Neuronal stem cell (in vitro differentiated cells): ENCODE results near the gene MYO5C.

Source experiments
- DNase-seq: peaks from one replicate; pipeline ENCODE4 v3.0.0-alpha.2; 2013; ENCODE audit warnings: low spot score
- H2AFZ ChIP-seq: one replicate; pipeline ENCODE4 v1.6.1; 2013; ENCODE audit warnings: mild to moderate bottlenecking, low read length, inconsistent platforms
- H2AK5ac ChIP-seq: 2 replicates; pipeline ENCODE4 v1.6.1; 2013; ENCODE audit warnings: low read depth, mild to moderate bottlenecking, inconsistent platforms, low read length, moderate library complexity, mixed read lengths
- H2BK120ac ChIP-seq: 2 replicates; pipeline ENCODE4 v1.6.1; 2013; ENCODE audit warnings: low read depth, mild to moderate bottlenecking, inconsistent platforms, low read length, moderate library complexity, mixed read lengths
- H2BK12ac ChIP-seq: one replicate; pipeline ENCODE4 v1.6.1; 2013; ENCODE audit warnings: low read length, inconsistent platforms
- H2BK15ac ChIP-seq: 2 replicates; pipeline ENCODE4 v1.6.1; 2013; ENCODE audit warnings: mild to moderate bottlenecking, low read length, inconsistent platforms, mixed read lengths
- H2BK5ac ChIP-seq: one replicate; pipeline ENCODE4 v1.6.1; 2013; ENCODE audit warnings: inconsistent platforms, mild to moderate bottlenecking, low read length, moderate library complexity
- H3K14ac ChIP-seq: one replicate; pipeline ENCODE4 v1.6.1; 2013; ENCODE audit warnings: low read length, inconsistent platforms
- H3K18ac ChIP-seq: 2 replicates; pipeline ENCODE4 v1.6.1; 2013; ENCODE audit warnings: low read length, inconsistent platforms
- H3K23ac ChIP-seq: 2 replicates; pipeline ENCODE4 v1.6.1; 2013; ENCODE audit warnings: low read depth, mild to moderate bottlenecking, mixed read lengths, low read length, inconsistent platforms; ENCODE audit not compliant: poor library complexity
- H3K27ac ChIP-seq: replicated peaks from 3 replicates; pipeline ENCODE4 v1.5.1; 2013; ENCODE audit warnings: low read length, inconsistent platforms
- H3K27me3 ChIP-seq, 3 experiments: 2 replicates each; pipeline ENCODE4 v1.6.1; 2013; ENCODE audit warnings: low read length in 3 of 3, mild to moderate bottlenecking in 2 of 3, inconsistent platforms in 1 of 3, low read depth in 1 of 3, mixed read lengths in 1 of 3, moderate library complexity in 1 of 3; ENCODE audit not compliant: control insufficient read depth in 3 of 3, insufficient read depth in 3 of 3
- H3K36me3 ChIP-seq, 2 donors: replicated peaks in 1 of 2; 2 replicates each; pipeline ENCODE4 v1.6.1; 2013; ENCODE audit warnings: low read length in 2 of 2; ENCODE audit not compliant: control insufficient read depth in 2 of 2, insufficient read depth in 2 of 2
- H3K4ac ChIP-seq: 2 replicates; pipeline ENCODE4 v1.6.1; 2013; ENCODE audit warnings: inconsistent platforms, mild to moderate bottlenecking, low read length, moderate library complexity
- H3K4me1 ChIP-seq, 2 donors: 1 replicate in 1 of 2; 2 replicates in 1 of 2; pipeline ENCODE4 v1.6.1; 2013; ENCODE audit warnings: low read length in 2 of 2, low read depth in 1 of 2; ENCODE audit not compliant: control insufficient read depth in 2 of 2, insufficient read depth in 1 of 2
- H3K4me2 ChIP-seq: one replicate; pipeline ENCODE4 v1.6.1; 2013; ENCODE audit warnings: mild to moderate bottlenecking, low read length, inconsistent platforms; ENCODE audit not compliant: insufficient read depth, poor library complexity, severe bottlenecking
- H3K4me3 ChIP-seq, 2 donors: 2 replicates each; pipeline ENCODE4 v1.5.1; 2013; ENCODE audit warnings: low read length in 2 of 2, mild to moderate bottlenecking in 2 of 2, inconsistent platforms in 1 of 2, moderate library complexity in 1 of 2
- H3K79me1 ChIP-seq: one replicate; pipeline ENCODE4 v1.6.1; 2013; ENCODE audit warnings: low read depth, mild to moderate bottlenecking, inconsistent platforms, low read length, moderate library complexity
- H3K9ac ChIP-seq: one replicate; pipeline ENCODE4 v1.6.1; 2013; ENCODE audit warnings: mild to moderate bottlenecking, low read depth, low read length, inconsistent platforms; ENCODE audit not compliant: poor library complexity
- H3K9me3 ChIP-seq, 2 donors: replicated peaks in 1 of 2; 2 replicates each; pipeline versions ENCODE3 to v1.6.1; 2013; ENCODE audit warnings: low read length in 2 of 2, mild to moderate bottlenecking in 2 of 2, inconsistent platforms in 1 of 2, low read depth in 1 of 2, mixed read lengths in 1 of 2, moderate library complexity in 1 of 2; ENCODE audit not compliant: control insufficient read depth in 2 of 2, insufficient read depth in 1 of 2
- H4K8ac ChIP-seq: one replicate; pipeline ENCODE4 v1.6.1; 2013; ENCODE audit warnings: low read depth, mild to moderate bottlenecking, inconsistent platforms, low read length, moderate library complexity
- H4K91ac ChIP-seq: one replicate; pipeline ENCODE4 v1.6.1; 2013; ENCODE audit warnings: low read length, low read depth, mild to moderate bottlenecking, inconsistent platforms; ENCODE audit not compliant: poor library complexity
- WGBS, 2 donors: extraction: QIAGEN DNeasy Blood & Tissue Kit; methylation state at CpG; one replicate each; pipeline ENCODE4 v1.1.7; 2013; ENCODE audit warnings: missing lambda C conversion rate in 2 of 2, mixed read lengths in 1 of 2; ENCODE audit not compliant: insufficient read length in 2 of 2, insufficient replicate concordance in 1 of 2; ENCODE audit errors: extremely low coverage in 2 of 2; 5-methylcytosine and 5-hydroxymethylcytosine counted together

The MYO5C gene

DNA sequence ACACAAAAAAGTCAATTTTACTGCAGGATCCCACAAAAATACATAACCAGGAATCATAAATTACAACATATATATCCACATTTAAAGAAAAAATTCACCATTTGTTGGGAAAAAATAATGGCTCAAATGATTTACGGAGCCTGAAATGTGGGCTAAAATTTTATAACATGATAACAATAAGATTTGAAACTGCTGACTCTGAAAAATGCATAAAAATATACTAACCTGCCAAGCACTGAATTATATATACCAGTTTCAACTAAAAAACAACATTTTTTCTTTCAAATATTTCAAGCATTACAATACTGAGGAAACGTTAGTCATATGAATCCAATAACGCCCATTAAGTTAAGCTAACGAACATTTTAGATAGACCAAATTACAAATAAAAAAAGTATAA, 12.2 kb upstream of the MYO5C start:
- no peak for DNase-seq
- no peak overlapping the region for H3K23ac ChIP-seq

DNA sequence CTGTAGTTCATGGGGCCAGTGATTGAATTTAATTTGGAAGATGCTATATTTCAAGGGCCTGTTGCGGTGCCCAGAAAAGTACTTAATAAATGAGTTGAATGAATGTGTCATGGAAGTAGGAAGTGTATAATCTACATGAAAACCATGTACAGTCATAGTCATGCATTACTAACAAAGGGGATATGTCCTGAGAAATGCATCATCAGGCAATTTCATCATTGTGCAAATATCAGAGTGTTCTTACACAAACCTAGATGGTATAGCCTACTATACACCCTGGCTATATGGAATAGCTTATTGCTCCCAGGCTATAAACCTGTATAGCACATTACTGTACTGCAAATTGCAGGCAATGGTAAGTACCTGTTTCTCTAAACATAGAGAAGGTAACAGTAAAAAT, 10.7 kb upstream of the MYO5C start:
- Histone ChIP-seq H3K4me3 (no peak overlapping the region), H2AFZ (no peak overlapping the region), H3K18ac (no peak overlapping the region), H2BK15ac (no peak overlapping the region), H3K36me3 (peaks cover 1 to 4% of the 10 kb centered on the region in 2 donors), H3K4ac (no peak overlapping the region), H2BK120ac (no peak overlapping the region), H3K14ac (no peak overlapping the region), H4K91ac (no peak overlapping the region), H4K8ac (no peak overlapping the region), H3K79me1 (no peaks in the 10 kb centered on the region), H3K27me3 (no peaks in the 10 kb centered on the region), H3K27ac (no peak overlapping the region), H2BK5ac (no peak overlapping the region), H2BK12ac (no peak overlapping the region), H3K9ac (no peak overlapping the region), H3K4me2 (no peak overlapping the region), H2AK5ac (no peak overlapping the region), H3K9me3 (no peaks in the 10 kb centered on the region), H3K23ac (no peak overlapping the region), H3K4me1 (peaks cover 0 to 4% of the 10 kb centered on the region in 2 donors)
- WGBS, 2 donors = no CpG with 5 or more reads among the region's 1 CpG
- DNase-seq = no peak

More for the DNA sequence above, 12.2 kb upstream of the MYO5C start:
- Histone ChIP-seq H3K36me3 (peaks cover 1 to 11% of the 10 kb centered on the region in 2 donors), H2BK15ac (no peak overlapping the region), H4K91ac (no peak overlapping the region), H3K4me3 (no peak overlapping the region), H3K9me3 (no peaks in the 10 kb centered on the region), H2BK12ac (no peak overlapping the region), H2BK5ac (no peak overlapping the region), H4K8ac (no peak overlapping the region), H2BK120ac (no peak overlapping the region), H3K27ac (no peak overlapping the region), H3K14ac (no peak overlapping the region), H3K27me3 (no peaks in the 10 kb centered on the region), H3K4ac (no peak overlapping the region), H3K4me1 (peaks cover 0 to 4% of the 10 kb centered on the region in 2 donors), H3K9ac (no peak overlapping the region), H3K79me1 (no peaks in the 10 kb centered on the region), H2AK5ac (no peak overlapping the region), H2AFZ (no peak overlapping the region), H3K18ac (no peak overlapping the region), H3K4me2 (no peak overlapping the region)
- WGBS, 2 donors = no CpG with 5 or more reads among the region's 4 CpGs

GRCh38 chr15:52303093-52303772, 7.6 kb upstream of the MYO5C start:
- no peak overlapping the region for H2BK5ac ChIP-seq
- H4K91ac ChIP-seq = no peak overlapping the region
- H3K4ac ChIP-seq = no peak overlapping the region
- H3K9ac ChIP-seq = no peak overlapping the region
- H2AK5ac ChIP-seq = no peak overlapping the region
- no peak overlapping the region for H3K27ac ChIP-seq
- H3K18ac ChIP-seq = no peak overlapping the region
- H3K9me3 ChIP-seq = no peaks in the 10 kb centered on the region
- no peak overlapping the region for H3K4me3 ChIP-seq
- H2AFZ ChIP-seq = no peak overlapping the region
- H3K36me3 ChIP-seq = no peaks in the 10 kb centered on the region
- no peak overlapping the region for H3K23ac ChIP-seq
- H2BK12ac ChIP-seq = no peak overlapping the region
- no peak overlapping the region for H2BK120ac ChIP-seq
- no peaks in the 10 kb centered on the region for H3K79me1 ChIP-seq
- DNase-seq = no peak
- H3K4me1 ChIP-seq = no peaks in the 10 kb centered on the region
- no peak overlapping the region for H3K14ac ChIP-seq
- no peak overlapping the region for H3K4me2 ChIP-seq
- no peaks in the 10 kb centered on the region for H3K27me3 ChIP-seq
- no CpG with 5 or more reads among the region's 3 CpGs for WGBS, 2 donors
- H4K8ac ChIP-seq = no peak overlapping the region
- H2BK15ac ChIP-seq = no peak overlapping the region

DNA sequence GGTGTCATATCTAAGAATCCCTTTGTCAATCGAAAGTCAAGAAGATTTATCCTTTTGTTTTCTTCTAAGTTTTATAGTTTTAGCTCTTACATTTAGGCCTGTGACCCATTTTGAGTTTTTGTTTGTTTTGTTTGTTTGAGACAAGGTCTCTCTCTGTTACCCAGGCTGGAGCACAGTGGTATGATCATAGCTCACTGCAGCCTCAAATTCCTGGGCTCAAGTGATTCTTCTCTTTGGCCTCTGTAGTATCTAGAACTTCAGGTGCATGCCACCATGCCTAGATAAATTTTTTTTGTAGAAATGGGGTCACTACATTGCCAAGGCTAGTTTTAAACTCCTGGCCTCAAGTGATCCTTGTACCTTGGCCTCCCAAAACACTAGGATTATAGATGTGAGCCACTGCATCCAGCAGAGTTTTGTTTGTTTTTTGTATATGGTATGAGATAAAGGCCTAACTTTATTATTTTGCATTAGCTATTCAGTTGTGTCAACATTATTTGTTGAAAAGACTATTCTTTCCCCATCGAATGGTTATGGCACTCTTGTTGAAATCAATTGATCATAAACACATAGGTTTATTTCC, 5.8 kb upstream of the MYO5C start:
- Histone ChIP-seq H3K18ac (no peak overlapping the region), H3K4me3 (no peak overlapping the region), H3K4me2 (no peak overlapping the region), H3K9me3 (no peaks in the 10 kb centered on the region), H2BK120ac (no peak overlapping the region), H4K8ac (no peak overlapping the region), H3K27ac (no peak overlapping the region), H2AK5ac (no peak overlapping the region), H3K4ac (no peak overlapping the region), H3K9ac (no peak overlapping the region), H3K4me1 (no peaks in the 10 kb centered on the region), H4K91ac (no peak overlapping the region), H2BK5ac (no peak overlapping the region), H2BK12ac (no peak overlapping the region), H3K27me3 (no peaks in the 10 kb centered on the region), H2BK15ac (no peak overlapping the region), H3K36me3 (no peaks in the 10 kb centered on the region), H3K23ac (no peak overlapping the region), H2AFZ (no peak overlapping the region), H3K14ac (no peak overlapping the region), H3K79me1 (no peaks in the 10 kb centered on the region)
- no CpG with 5 or more reads among the region's 2 CpGs for WGBS, 2 donors
- no peak for DNase-seq
